Mesothelial cell of epicardium (in vitro differentiated cells): ENCODE results near the gene CYBC1. TPM values are rescaled to one million over a fixed set of nuclear protein-coding genes. Genes with fewer than 3 reads are reported as not detected.
A peak's percentile ranks its signal among the peaks of the same experiment; 100 is the strongest.
"Not testable (repeated sequence)": the region's sequence is repeated elsewhere in the genome, so short reads cannot be mapped to it uniquely, and the experiment has no call there.

ENCODE experiments used
- DNase-seq, 2 experiments: peaks; one replicate each; pipeline ENCODE4 v3.0.0; 2021; ENCODE audit warnings: low spot score in 2 of 2; ENCODE audit not compliant: unreplicated experiment in 2 of 2
- H3K27ac Mint-ChIP-seq: 2 replicates; pipeline ENCODE4 v1.8.0; 2021; ENCODE audit warnings: mixed read lengths
- H3K27me3 Mint-ChIP-seq: 2 replicates; pipeline ENCODE4 v1.8.0; 2021; ENCODE audit warnings: low read depth, mixed read lengths
- H3K36me3 Mint-ChIP-seq: 2 replicates; pipeline ENCODE4 v1.8.0; 2021; ENCODE audit warnings: mixed read lengths
- H3K4me1 Mint-ChIP-seq: 2 replicates; pipeline ENCODE4 v1.8.0; 2021; ENCODE audit warnings: mixed read lengths
- H3K4me3 Mint-ChIP-seq: 2 replicates; pipeline ENCODE4 v1.8.0; 2021; ENCODE audit warnings: mild to moderate bottlenecking, moderate library complexity, mixed read lengths
- H3K9me3 Mint-ChIP-seq: 2 replicates; pipeline ENCODE4 v1.8.0; 2021; ENCODE audit warnings: mixed read lengths
- total RNA-seq: library from RNA; stranded (reverse); gene quantifications from 3 replicates; pipeline ENCODE4 v1.2.1, GENCODE V29; 2021
- TF ChIP-seq, protein P1 (sequence below): fragments of 200-600 bp; sonication (generic); IDR thresholded peaks from one replicate; pipeline ENCODE4 v1.5.0; 2021; ENCODE audit warnings: antibody characterized with exemption; ENCODE audit not compliant: unreplicated experiment

Gene CYBC1
- total RNA-seq, 1 donor from 2014 or later = 86.7 TPM

DNA sequence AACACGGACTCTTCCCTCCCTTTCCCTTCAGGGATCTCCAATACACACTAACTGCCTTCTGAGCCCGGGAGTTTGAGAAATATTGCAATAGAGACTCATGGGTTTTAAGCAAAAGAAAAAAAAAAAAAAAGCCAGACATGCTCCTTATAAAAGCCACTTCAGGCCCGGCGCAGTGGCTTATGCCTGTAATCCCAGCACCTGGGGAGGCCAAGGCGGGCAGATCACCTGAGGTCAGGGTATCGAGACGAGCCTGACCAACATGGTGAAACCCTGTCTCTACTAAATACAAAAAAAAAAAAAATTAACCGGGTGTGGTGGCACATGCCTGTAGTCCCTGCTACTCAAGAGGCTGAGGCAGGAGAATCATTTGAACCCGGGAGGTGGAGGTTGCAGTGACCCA, 34.8 kb downstream of the CYBC1 start:
- no peaks in the 10 kb centered on the region for H3K27me3 Mint-ChIP-seq
- peaks cover 17% of the 10 kb centered on the region for H3K4me1 Mint-ChIP-seq
- DNase-seq = no peak
- TF ChIP-seq, protein P1, sequence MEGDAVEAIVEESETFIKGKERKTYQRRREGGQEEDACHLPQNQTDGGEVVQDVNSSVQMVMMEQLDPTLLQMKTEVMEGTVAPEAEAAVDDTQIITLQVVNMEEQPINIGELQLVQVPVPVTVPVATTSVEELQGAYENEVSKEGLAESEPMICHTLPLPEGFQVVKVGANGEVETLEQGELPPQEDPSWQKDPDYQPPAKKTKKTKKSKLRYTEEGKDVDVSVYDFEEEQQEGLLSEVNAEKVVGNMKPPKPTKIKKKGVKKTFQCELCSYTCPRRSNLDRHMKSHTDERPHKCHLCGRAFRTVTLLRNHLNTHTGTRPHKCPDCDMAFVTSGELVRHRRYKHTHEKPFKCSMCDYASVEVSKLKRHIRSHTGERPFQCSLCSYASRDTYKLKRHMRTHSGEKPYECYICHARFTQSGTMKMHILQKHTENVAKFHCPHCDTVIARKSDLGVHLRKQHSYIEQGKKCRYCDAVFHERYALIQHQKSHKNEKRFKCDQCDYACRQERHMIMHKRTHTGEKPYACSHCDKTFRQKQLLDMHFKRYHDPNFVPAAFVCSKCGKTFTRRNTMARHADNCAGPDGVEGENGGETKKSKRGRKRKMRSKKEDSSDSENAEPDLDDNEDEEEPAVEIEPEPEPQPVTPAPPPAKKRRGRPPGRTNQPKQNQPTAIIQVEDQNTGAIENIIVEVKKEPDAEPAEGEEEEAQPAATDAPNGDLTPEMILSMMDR = no peak
- H3K4me3 Mint-ChIP-seq = no peak overlapping the region
- H3K36me3 Mint-ChIP-seq = peaks cover 19% of the 10 kb centered on the region
- no peak overlapping the region for H3K27ac Mint-ChIP-seq
- no peaks in the 10 kb centered on the region for H3K9me3 Mint-ChIP-seq

DNA sequence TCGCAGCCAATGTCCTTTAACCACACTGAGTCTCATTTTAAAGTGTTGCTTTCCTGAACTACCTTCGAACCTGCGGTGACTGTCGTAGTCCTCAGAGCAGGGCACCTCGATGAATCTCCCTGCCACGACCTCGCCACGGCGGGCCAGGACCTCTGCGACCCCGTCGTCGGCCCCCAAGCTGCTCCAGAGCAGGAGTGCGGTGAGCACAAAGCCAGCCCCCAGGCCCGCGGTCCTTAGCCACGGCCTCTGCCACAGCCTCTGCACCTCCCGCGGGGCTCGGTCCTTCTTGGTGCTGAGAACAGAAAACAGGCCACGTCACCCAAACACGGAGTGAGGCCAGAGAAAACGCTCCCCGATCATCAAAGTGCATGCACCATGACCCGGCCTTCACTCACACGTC, 35.2 kb downstream of the CYBC1 start:
- H3K4me1 Mint-ChIP-seq = peaks cover 17% of the 10 kb centered on the region
- H3K36me3 Mint-ChIP-seq = peaks cover 17% of the 10 kb centered on the region
- no peak overlapping the region for H3K4me3 Mint-ChIP-seq
- TF ChIP-seq, protein P1 = no peak
- no peak for DNase-seq
- no peaks in the 10 kb centered on the region for H3K27me3 Mint-ChIP-seq
- no peak overlapping the region for H3K27ac Mint-ChIP-seq
- H3K9me3 Mint-ChIP-seq = no peaks in the 10 kb centered on the region

DNA sequence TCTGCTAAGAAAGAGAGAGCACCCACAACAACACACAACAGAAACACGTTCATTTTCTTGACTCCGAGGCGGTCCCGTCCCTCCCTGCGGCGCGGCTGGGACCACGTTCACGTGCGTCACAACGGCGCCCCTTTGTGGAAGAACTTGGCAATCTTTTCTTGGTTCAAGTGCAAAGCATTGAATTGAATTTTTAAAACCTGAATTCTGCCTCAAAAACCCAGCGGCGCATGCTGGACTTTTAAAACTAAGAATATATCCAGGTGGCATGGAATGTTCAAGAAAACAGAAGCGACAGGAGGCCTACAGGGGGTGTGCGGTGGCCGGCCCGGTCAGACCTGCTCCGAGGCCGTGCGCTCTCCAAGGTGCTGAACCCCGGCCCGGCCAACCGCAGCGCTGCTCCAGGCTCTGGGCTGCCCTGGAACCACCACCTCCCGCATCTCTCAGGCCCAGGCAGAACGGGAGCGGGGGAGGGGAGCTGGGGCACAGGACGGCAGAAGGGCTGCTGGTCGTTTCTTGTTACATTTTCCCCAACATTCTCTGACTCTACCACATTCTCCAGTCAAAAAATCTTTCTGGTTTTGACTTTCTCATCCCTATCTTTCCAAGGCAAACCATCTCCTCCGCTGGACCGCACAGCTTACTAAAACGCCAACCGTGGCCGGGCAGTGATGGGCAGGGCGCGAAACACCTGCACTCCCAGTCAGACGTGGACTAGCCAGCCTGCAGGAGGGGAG, 35.8 kb downstream of the CYBC1 start:
- Mint-ChIP-seq H3K4me3 (no peak overlapping the region), H3K27me3 (no peaks in the 10 kb centered on the region), H3K36me3 (peaks cover 11% of the 10 kb centered on the region), H3K4me1 (peaks cover 17% of the 10 kb centered on the region), H3K9me3 (no peaks in the 10 kb centered on the region), H3K27ac (no peak overlapping the region)
- TF ChIP-seq, protein P1 = peak; percentile 68
- DNase-seq = peak; percentile 76 to 88

DNA sequence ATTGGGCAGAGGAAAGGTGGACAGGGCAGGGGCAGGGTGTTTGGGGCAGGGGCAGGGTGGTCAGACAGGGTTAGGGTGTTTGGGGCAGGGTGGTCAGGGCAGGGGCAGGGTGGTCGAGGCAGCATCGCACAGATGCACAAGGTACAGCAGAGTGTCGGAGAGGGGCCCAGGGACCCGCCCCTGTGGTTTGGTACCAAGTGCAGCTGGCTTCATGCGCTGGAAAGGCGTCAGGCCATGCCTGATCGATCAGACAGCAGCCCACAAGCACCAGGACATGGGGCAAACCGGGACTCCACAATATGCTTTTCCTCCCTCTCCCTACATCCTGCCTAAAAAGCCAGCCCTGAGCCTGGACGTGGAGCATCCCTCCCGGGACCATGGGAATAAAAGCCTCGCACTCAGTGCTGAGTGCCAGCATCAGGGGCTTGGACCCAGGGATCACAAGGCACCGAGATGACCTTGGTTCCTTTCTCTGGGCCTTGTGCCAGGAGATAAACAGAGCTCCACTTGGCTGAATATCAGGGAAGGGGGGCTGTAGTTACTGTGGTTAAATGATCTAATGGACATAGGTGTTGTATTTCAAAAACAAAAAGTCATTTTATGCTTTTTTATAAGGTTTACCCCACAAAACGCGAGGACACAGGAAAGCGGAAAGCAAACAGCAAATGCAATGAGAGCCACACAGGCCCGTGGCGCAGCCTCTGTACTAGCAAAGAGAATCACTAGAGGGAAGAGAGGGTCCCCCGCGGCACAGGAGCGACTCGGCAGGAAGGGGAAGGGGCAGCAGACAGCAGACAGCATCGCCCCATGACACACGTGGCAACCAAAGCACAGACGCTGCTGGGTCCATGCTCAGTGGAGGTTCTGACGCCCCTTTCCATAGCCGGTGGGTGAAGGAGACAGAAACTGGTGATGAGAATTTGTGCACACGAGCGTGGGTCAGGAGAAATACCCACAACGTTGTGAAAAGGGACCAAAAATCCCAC, 37.7 kb downstream of the CYBC1 start:
- H3K27ac Mint-ChIP-seq = no peak overlapping the region
- TF ChIP-seq, protein P1 = no peak
- H3K4me1 Mint-ChIP-seq = peaks cover 10% of the 10 kb centered on the region
- no peak for DNase-seq
- H3K27me3 Mint-ChIP-seq = no peaks in the 10 kb centered on the region
- H3K36me3 Mint-ChIP-seq = peaks cover 13% of the 10 kb centered on the region
- no peak overlapping the region for H3K4me3 Mint-ChIP-seq
- H3K9me3 Mint-ChIP-seq = no peaks in the 10 kb centered on the region

DNA sequence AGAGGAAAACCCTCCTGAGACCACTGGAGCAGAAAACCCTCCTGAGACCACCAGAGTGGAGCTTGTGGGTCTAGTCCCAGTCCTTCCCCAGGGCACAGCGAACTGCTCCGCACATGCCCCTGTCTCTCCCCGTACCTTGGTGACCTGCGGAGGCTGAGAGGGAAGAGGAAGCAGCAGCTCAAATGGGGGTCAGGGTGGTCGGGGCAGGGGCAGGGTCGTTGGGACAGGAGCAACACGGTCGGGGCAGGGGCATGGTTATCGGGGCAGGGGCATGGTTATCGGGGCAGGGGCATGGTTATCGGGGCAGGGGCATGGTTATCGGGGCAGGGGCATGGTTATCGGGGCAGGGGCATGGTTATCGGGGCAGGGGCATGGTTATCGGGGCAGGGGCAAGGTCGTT, 38.5 kb downstream of the CYBC1 start:
- not testable (repeated sequence) for H3K27me3 Mint-ChIP-seq, DNase-seq, H3K27ac Mint-ChIP-seq, H3K4me3 Mint-ChIP-seq, H3K9me3 Mint-ChIP-seq, H3K4me1 Mint-ChIP-seq
- peaks cover 19% of the 10 kb centered on the region for H3K36me3 Mint-ChIP-seq
